ENCODE data around the gene ADNP2. TPM values are rescaled to one million over a fixed set of nuclear protein-coding genes. Genes with fewer than 3 reads are reported as not detected.

ADNP2 gene
- total and polyA plus RNA-seq, 2 of the 13 experiments (the other 11 are each of a cell fraction or from before 2014, with no cell fraction given), result 10.8 to 25.5 TPM

- TF ChIP-seq, protein P1, sequence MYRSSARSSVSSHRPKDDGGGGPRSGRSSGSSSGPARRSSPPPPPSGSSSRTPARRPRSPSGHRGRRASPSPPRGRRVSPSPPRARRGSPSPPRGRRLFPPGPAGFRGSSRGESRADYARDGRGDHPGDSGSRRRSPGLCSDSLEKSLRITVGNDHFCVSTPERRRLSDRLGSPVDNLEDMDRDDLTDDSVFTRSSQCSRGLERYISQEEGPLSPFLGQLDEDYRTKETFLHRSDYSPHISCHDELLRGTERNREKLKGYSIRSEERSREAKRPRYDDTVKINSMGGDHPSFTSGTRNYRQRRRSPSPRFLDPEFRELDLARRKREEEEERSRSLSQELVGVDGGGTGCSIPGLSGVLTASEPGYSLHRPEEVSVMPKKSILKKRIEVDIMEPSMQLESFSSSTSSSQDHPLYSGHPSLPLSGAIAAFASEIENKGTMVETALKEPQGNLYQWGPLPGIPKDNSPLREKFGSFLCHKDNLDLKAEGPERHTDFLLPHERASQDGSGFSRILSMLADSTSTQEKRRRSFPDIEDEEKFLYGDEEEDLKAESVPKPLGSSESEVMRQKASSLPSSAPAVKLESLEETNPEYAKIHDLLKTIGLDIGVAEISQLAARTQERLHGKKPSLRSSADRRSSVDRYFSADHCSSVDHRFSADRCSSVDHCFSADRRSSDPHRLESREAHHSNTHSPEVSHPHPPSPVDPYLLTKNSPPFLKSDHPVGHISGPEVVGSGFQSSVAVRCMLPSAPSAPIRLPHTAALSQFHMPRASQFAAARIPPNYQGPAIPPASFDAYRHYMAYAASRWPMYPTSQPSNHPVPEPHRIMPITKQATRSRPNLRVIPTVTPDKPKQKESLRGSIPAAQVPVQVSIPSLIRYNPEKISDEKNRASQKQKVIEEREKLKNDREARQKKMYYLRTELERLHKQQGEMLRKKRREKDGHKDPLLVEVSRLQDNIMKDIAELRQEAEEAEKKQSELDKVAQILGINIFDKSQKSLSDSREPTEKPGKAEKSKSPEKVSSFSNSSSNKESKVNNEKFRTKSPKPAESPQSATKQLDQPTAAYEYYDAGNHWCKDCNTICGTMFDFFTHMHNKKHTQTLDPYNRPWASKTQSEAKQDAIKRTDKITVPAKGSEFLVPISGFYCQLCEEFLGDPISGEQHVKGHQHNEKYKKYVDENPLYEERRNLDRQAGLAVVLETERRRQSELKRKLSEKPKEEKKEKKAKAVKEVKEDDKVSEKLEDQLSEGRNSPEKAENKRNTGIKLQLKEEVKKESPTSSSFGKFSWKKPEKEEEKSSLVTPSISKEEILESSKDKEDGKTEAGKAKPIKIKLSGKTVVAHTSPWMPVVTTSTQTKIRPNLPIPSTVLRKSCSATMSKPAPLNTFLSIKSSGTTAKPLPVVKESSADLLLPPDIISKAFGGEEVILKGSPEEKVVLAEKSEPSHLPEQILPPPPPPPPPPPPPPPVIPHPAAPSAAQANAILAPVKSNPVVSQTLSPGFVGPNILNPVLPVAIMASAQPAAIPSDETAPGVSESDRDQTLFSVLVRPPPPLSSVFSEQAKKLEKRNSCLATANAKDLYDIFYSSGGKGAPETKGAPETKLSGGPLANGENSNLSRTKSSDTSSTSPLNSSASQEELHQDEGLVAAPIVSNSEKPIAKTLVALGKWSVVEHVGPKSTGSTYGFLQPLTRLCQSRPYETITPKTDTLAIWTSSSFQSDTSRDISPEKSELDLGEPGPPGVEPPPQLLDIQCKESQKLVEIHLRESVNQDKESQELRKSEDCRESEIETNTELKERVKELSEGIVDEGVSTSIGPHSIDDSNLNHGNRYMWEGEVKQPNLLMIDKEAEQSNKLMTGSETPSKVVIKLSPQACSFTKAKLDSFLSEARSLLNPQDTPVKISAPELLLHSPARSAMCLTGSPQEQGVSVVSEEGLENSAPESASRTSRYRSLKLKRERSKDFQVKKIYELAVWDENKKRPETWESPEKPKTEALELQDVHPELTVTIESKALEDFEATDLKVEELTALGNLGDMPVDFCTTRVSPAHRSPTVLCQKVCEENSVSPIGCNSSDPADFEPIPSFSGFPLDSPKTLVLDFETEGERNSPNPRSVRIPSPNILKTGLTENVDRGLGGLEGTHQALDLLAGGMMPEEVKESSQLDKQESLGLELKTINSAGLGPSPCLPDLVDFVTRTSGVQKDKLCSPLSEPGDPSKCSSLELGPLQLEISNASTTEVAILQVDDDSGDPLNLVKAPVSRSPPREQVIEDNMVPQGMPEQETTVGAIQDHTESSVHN (CRISPR knock-in tag; IDR thresholded peaks at IDR 0.05), result no peak
- TF ChIP-seq LRRFIP1 (CRISPR knock-in tag; conservative IDR thresholded peaks at IDR 0.05), result no peak
- TF ChIP-seq XRCC5 (optimal IDR thresholded peaks at IDR 0.05; ENCODE audit: low read length), result no peak
These were observed 24.1 kb downstream of the ADNP2 start (continued) for GRCh38 chr18:80133124-80133523.
